SK-N-SH (cell line): ENCODE data around the gene MYOM1.

Experiments used
- ELF1 ChIP-seq: IDR thresholded peaks from 2 replicates; pipeline ENCODE4 v1.4.0; 2012
- EZH2phosphoT487 ChIP-seq: fragments of 200-600 bp; sonication (generic); IDR thresholded peaks from 2 replicates; pipeline ENCODE4 v1.6.1; 2017; ENCODE audit warnings: low read depth, mixed run types, mild to moderate bottlenecking, antibody characterized with exemption, moderate library complexity, borderline replicate concordance
- POLR2AphosphoS5 ChIP-seq: IDR thresholded peaks from 2 replicates; pipeline ENCODE4 v1.6.1; 2012; ENCODE audit warnings: low read depth, low read length
- SMC3 ChIP-seq: IDR thresholded peaks from 2 replicates; pipeline ENCODE4 v1.6.1; 2012; ENCODE audit warnings: low read depth, low read length, improper control_type of control experiment
- YY1 ChIP-seq: IDR thresholded peaks from 2 replicates; pipeline ENCODE4 v1.4.0; 2012; ENCODE audit warnings: low read depth, mild to moderate bottlenecking
- TF ChIP-seq, protein P1 (sequence below): IDR thresholded peaks from 2 replicates; pipeline ENCODE4 v1.6.1; 2012; ENCODE audit warnings: mild to moderate bottlenecking, low read depth, low read length, moderate library complexity
- TF ChIP-seq, protein P2 (sequence below): fragments of 200-600 bp; sonication (generic); IDR thresholded peaks from 2 replicates; pipeline ENCODE4 v1.6.1; 2017; ENCODE audit warnings: antibody characterized with exemption, mild to moderate bottlenecking, moderate library complexity

DNA sequence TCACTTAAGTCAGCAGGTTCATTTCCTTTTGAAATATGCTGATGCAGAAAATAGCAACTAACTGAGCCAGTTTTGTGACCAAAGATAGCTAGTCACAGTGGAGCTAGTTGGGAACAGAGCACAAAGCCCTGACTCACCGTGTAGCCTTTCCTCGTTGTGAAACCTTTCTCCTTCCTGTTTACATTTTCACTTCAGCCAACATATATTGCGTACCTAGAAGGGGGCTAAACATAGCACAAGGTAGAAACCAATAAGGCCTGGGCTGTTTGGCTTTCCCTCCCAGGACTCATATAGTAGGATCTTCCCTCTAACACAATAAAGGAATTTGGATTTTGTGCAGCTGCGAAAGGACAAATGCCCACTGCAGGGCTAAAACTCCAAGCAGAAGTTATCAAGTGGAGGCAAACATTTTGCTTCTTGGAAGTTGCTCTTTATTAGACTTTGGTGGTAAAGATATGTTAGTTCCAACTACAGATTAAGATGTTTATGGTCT is 182.3 kb downstream of the MYOM1 start:
- TF ChIP-seq, protein P1, sequence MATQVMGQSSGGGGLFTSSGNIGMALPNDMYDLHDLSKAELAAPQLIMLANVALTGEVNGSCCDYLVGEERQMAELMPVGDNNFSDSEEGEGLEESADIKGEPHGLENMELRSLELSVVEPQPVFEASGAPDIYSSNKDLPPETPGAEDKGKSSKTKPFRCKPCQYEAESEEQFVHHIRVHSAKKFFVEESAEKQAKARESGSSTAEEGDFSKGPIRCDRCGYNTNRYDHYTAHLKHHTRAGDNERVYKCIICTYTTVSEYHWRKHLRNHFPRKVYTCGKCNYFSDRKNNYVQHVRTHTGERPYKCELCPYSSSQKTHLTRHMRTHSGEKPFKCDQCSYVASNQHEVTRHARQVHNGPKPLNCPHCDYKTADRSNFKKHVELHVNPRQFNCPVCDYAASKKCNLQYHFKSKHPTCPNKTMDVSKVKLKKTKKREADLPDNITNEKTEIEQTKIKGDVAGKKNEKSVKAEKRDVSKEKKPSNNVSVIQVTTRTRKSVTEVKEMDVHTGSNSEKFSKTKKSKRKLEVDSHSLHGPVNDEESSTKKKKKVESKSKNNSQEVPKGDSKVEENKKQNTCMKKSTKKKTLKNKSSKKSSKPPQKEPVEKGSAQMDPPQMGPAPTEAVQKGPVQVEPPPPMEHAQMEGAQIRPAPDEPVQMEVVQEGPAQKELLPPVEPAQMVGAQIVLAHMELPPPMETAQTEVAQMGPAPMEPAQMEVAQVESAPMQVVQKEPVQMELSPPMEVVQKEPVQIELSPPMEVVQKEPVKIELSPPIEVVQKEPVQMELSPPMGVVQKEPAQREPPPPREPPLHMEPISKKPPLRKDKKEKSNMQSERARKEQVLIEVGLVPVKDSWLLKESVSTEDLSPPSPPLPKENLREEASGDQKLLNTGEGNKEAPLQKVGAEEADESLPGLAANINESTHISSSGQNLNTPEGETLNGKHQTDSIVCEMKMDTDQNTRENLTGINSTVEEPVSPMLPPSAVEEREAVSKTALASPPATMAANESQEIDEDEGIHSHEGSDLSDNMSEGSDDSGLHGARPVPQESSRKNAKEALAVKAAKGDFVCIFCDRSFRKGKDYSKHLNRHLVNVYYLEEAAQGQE: no peak
- TF ChIP-seq, protein P2, sequence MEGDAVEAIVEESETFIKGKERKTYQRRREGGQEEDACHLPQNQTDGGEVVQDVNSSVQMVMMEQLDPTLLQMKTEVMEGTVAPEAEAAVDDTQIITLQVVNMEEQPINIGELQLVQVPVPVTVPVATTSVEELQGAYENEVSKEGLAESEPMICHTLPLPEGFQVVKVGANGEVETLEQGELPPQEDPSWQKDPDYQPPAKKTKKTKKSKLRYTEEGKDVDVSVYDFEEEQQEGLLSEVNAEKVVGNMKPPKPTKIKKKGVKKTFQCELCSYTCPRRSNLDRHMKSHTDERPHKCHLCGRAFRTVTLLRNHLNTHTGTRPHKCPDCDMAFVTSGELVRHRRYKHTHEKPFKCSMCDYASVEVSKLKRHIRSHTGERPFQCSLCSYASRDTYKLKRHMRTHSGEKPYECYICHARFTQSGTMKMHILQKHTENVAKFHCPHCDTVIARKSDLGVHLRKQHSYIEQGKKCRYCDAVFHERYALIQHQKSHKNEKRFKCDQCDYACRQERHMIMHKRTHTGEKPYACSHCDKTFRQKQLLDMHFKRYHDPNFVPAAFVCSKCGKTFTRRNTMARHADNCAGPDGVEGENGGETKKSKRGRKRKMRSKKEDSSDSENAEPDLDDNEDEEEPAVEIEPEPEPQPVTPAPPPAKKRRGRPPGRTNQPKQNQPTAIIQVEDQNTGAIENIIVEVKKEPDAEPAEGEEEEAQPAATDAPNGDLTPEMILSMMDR: no peak
- no peak for TF ChIP-seq SMC3
- no peak for TF ChIP-seq EZH2phosphoT487
- no peak for TF ChIP-seq POLR2AphosphoS5
- TF ChIP-seq YY1: no peak
- TF ChIP-seq ELF1: no peak
